Stomach (tissue), 4 donors: ENCODE data around the gene RAB13.

Experiments used
- CTCF ChIP-seq, 7 experiments: fragments of 450-650 bp in 4 of 7; fragments of 200-600 bp in 3 of 7; sonication (generic) in 3 of 7; IDR thresholded peaks; one replicate each; pipeline ENCODE4 v1.5.1; 2016 to 2019; ENCODE audit warnings: antibody characterized with exemption in 7 of 7, control low read depth in 2 of 7, mild to moderate bottlenecking in 1 of 7
- POLR2A ChIP-seq, 4 donors: fragments of 450-650 bp; IDR thresholded peaks; one replicate each; pipeline ENCODE4 v1.6.1; 2016; ENCODE audit warnings: antibody characterized with exemption in 4 of 4, control low read depth in 2 of 4, mild to moderate bottlenecking in 1 of 4, moderate library complexity in 1 of 4

GRCh38 chr1:153978274-153978909, 7.7 kb downstream of the RAB13 start:
- TF ChIP-seq POLR2A (IDR thresholded peaks at IDR 0.05), result no peak
- no peak for TF ChIP-seq CTCF (IDR thresholded peaks at IDR 0.05)
